CD4-positive, alpha-beta T cell treated with Interferon alpha-2 for 1 hour (primary cell): ENCODE data around the gene PTOV1.

ENCODE experiments used
- DNase-seq, 2 donors: peaks; one replicate each; pipeline ENCODE4 v3.0.0-alpha.2; 2020 to 2022

PTOV1 gene

GRCh38 chr19:49845414-49845813, 5.5 kb upstream of the PTOV1 start:
- no peak for DNase-seq

GRCh38 chr19:49846408-49846807, 4.6 kb upstream of the PTOV1 start:
- DNase-seq = no peak

GRCh38 chr19:49847731-49848696, 2.9 kb upstream of the PTOV1 start:
- peak in 1 of 2 donors; percentile 51 for DNase-seq

GRCh38 chr19:49848938-49849337, 2.0 kb upstream of the PTOV1 start:
- no peak for DNase-seq

- no peak for DNase-seq
Observed at GRCh38 chr19:49849433-49850220, 1.3 kb upstream of the PTOV1 start.

GRCh38 chr19:49850221-49850486, 805 bp upstream of the PTOV1 start:
- DNase-seq = no peak

- peak in 1 of 2 donors; percentile 47 for DNase-seq
Observed at GRCh38 chr19:49851456-49852259, 699 bp downstream of the PTOV1 start.

GRCh38 chr19:49852631-49853126, 1.7 kb downstream of the PTOV1 start:
- no peak for DNase-seq

- DNase-seq = no peak
Observed at GRCh38 chr19:49853852-49854377, 3.0 kb downstream of the PTOV1 start.

GRCh38 chr19:49854378-49855263, 3.7 kb downstream of the PTOV1 start:
- no peak for DNase-seq

- DNase-seq = no peak
Observed at GRCh38 chr19:49855277-49855675, 4.3 kb downstream of the PTOV1 start.

- DNase-seq = no peak
Observed at GRCh38 chr19:49855676-49856573, 5.0 kb downstream of the PTOV1 start.

GRCh38 chr19:49856574-49857021, 5.6 kb downstream of the PTOV1 start:
- no peak for DNase-seq

GRCh38 chr19:49857061-49857837, 6.3 kb downstream of the PTOV1 start:
- no peak for DNase-seq

GRCh38 chr19:49857838-49858087, 6.8 kb downstream of the PTOV1 start:
- DNase-seq = no peak

GRCh38 chr19:49858088-49858985, 7.4 kb downstream of the PTOV1 start:
- no peak for DNase-seq

- DNase-seq = no peak
Observed at GRCh38 chr19:49859682-49860335, 8.8 kb downstream of the PTOV1 start.

- DNase-seq = no peak
Observed at GRCh38 chr19:49860336-49861102, 9.6 kb downstream of the PTOV1 start.
